Measurements from ENCODE around the gene SPATA9.

SPATA9 gene

DNA sequence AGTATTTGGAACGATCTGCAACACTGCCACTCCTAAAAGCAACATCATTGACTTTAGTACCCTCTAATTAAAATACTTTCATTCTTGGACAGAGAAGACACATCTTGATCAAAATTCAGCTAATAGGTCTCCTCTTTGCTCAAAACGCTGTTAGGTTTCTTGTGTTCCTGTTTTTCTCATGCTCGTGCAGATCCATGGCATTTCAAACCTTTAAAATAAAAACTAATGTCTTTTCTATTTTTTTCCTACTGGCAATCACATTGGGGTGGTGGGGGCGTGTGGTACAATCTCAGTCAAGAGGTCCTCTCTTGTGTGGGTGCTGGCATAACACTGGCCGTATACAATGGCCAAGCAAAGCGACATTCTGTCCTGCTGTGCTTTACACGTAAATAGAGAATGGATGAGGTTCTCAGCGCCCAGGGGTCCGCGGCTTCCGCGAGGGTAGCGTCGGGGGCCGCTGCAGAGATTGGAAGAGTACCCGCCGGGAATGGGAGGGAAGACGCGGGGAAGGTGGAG lies 63.2 kb downstream of the SPATA9 start:
- no peak for TF ChIP-seq ZFX (IDR thresholded peaks at IDR 0.05)
- TF ChIP-seq, protein P1, sequence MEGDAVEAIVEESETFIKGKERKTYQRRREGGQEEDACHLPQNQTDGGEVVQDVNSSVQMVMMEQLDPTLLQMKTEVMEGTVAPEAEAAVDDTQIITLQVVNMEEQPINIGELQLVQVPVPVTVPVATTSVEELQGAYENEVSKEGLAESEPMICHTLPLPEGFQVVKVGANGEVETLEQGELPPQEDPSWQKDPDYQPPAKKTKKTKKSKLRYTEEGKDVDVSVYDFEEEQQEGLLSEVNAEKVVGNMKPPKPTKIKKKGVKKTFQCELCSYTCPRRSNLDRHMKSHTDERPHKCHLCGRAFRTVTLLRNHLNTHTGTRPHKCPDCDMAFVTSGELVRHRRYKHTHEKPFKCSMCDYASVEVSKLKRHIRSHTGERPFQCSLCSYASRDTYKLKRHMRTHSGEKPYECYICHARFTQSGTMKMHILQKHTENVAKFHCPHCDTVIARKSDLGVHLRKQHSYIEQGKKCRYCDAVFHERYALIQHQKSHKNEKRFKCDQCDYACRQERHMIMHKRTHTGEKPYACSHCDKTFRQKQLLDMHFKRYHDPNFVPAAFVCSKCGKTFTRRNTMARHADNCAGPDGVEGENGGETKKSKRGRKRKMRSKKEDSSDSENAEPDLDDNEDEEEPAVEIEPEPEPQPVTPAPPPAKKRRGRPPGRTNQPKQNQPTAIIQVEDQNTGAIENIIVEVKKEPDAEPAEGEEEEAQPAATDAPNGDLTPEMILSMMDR (conservative IDR thresholded peaks at IDR 0.05) = no peak
- no peak overlapping the region for H3K27ac ChIP-seq

DNA sequence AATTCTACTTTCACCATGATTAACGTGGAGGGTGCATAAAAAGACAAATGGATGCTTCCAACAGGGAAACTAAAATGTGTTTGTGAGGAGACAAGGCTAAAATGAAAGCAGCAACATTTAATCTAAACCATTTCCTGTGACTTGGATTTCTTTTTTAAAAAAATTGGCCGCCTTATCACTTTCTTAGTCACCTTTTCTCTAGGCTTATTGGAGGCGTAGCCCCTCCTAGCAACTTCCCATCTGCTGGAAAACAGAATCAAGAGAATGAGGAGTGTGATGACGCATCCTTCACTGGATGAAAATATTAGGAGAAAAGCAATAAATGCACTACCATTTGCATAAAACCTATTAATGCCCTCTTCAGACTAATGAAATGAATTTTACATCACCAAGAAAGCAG lies 63.7 kb downstream of the SPATA9 start:
- H3K27ac ChIP-seq = no peak overlapping the region
- TF ChIP-seq, protein P1 (conservative IDR thresholded peaks at IDR 0.05) = no peak
- TF ChIP-seq ZFX (IDR thresholded peaks at IDR 0.05) = no peak

DNA sequence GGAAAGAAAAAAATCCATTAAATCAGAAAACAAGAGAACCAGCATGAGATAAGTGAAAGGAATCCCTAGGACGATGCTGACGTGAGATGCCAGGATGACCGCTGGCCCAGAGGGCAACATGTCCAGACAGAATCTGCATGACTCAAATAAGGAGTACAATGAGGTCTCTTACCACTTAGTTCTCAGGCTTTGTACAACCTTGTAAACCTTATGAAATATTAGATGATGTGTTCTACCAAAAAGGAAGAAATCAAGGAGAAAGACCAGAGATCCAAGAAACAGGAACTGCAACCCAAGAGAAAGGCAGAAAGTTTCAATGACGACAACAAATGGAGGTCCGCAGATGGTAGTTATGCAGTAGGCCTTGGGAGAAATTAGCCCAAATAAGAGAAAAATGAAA lies 65.7 kb downstream of the SPATA9 start:
- no peak overlapping the region for H3K27ac ChIP-seq
- TF ChIP-seq ZFX (IDR thresholded peaks at IDR 0.05) = no peak
- TF ChIP-seq, protein P1 (conservative IDR thresholded peaks at IDR 0.05) = no peak

DNA sequence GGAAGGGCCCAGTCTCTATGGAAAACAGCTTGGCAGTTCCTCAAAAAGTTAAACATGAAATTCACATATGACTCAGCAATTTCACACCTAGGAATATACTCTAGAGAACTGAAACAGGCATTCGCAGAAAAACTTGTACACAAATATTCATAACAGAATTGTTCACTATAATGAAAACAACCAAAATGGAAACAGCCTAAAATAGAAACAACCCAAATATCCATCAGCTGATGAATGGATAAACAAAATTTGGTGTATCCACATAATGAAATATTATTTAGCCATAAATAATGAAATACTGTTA lies 67.7 kb downstream of the SPATA9 start:
- TF ChIP-seq, protein P1 (conservative IDR thresholded peaks at IDR 0.05) = no peak
- TF ChIP-seq ZFX (IDR thresholded peaks at IDR 0.05) = no peak
- H3K27ac ChIP-seq = no peak overlapping the region

DNA sequence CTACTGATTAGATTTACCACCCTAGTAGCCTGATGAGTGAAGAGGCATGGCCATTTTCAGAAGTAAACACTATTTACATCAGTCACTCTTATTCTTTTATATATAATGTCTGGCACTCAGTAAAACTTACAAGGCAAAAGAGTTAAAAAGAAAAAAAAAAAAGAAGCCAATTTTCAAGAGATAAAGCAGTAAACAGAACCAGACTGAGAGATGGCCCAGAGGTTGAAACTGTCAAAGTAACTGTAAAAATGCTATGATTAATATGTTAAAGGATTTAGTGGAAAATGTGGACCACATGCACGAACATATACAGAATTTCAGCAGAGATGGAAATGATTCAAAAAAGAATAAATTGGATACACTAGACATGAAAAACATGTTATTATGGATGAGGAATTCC lies 69.3 kb downstream of the SPATA9 start:
- TF ChIP-seq ZFX (IDR thresholded peaks at IDR 0.05) = no peak
- TF ChIP-seq, protein P1 (conservative IDR thresholded peaks at IDR 0.05) = no peak
- H3K27ac ChIP-seq = no peak overlapping the region

DNA sequence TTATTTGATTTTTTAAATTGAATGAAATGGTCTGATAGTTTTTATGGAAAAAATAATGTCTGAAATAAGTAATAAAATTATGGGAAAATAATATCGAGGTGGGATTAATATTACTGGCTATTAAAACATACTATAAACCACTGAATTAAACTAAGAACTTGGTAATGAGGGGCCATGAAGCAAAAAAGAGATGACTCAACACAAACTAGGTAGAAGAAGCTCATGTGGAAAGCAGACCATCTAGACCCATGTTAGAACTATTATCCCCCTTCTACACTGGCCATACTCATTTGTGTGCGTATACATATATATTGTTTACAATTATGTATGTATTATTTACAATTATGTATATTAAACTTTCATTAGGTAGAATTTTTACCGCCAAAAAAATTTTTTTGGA lies 71.4 kb downstream of the SPATA9 start:
- H3K27ac ChIP-seq = no peak overlapping the region
- TF ChIP-seq, protein P1 (conservative IDR thresholded peaks at IDR 0.05) = no peak

DNA sequence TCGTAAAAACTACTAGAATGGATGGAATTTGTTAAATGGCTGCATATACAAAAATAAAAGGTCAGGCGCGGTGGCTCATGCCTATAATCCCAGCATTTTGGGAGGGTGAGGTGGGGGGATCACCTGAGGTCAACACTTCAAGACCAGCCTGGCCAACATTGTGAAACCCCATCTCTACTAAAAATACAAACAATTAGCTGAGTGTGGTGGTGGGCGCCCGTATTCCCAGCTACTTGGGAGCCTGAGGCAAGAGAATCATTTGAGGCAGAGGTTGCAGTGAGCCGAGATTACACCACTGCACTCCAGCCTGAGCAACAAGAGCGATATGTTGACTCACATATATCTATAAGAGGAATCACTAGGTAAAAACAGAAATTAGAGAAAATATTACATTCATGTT lies 72.2 kb downstream of the SPATA9 start:
- no peak overlapping the region for H3K27ac ChIP-seq
- TF ChIP-seq, protein P1 (conservative IDR thresholded peaks at IDR 0.05) = no peak
- TF ChIP-seq ZFX (IDR thresholded peaks at IDR 0.05) = no peak
